Vagina (tissue), 2 donors: Measurements from ENCODE around the gene ACSS1. TPM values are rescaled to one million over a fixed set of nuclear protein-coding genes. Genes with fewer than 3 reads are reported as not detected.

Experiments
- DNase-seq, 2 donors: peaks; one replicate each; pipeline ENCODE4 v3.0.0-alpha.2; 2017; ENCODE audit errors: extremely low spot score in 2 of 2
- H3K27ac ChIP-seq: fragments of 200-600 bp; sonication (generic); one replicate; pipeline ENCODE4 v1.5.1; 2019
- H3K27me3 ChIP-seq: fragments of 200-600 bp; sonication (generic); one replicate; pipeline ENCODE4 v1.5.1; 2019
- H3K36me3 ChIP-seq, 2 donors: fragments of 200-600 bp; sonication (generic); one replicate each; pipeline ENCODE4 v1.5.1; 2017 to 2019
- H3K4me1 ChIP-seq: fragments of 200-600 bp; sonication (generic); one replicate; pipeline ENCODE4 v1.5.1; 2019
- H3K4me3 ChIP-seq, 2 donors: fragments of 200-600 bp; sonication (generic); 1 replicate in 1 of 2; 2 replicates in 1 of 2; pipeline ENCODE4 v1.5.1; 2016 to 2019
- H3K9me3 ChIP-seq: fragments of 200-600 bp; sonication (generic); one replicate; pipeline ENCODE4 v1.5.1; 2019
- POLR2A ChIP-seq, 2 donors: fragments of 450-650 bp; IDR thresholded peaks; one replicate each; pipeline ENCODE4 v1.6.1; 2017; ENCODE audit warnings: antibody characterized with exemption in 2 of 2, mild to moderate bottlenecking in 2 of 2, moderate library complexity in 2 of 2
- POLR2AphosphoS5 ChIP-seq, 2 donors: sonication (generic); formaldehyde crosslinking; IDR thresholded peaks; one replicate each; pipeline ENCODE4 v1.9.0; 2017; ENCODE audit warnings: antibody characterized with exemption in 2 of 2, mild to moderate bottlenecking in 2 of 2, low read depth in 1 of 2; ENCODE audit not compliant: insufficient read depth in 1 of 2
- intact Hi-C: fragments of 100-400 bp; cut with DNase I; formaldehyde crosslinking; loops from one replicate; pipeline ENCODE4 v1.15.1; 2023
- total RNA-seq: library from RNA; depleted of rRNA; stranded (reverse); fragments of >200 nt; gene quantifications from one replicate; pipeline ENCODE4 v1.2.3, GENCODE V29; 2016
- TF ChIP-seq, protein P1 (sequence below), 3 experiments: fragments of 450-650 bp in 2 of 3; fragments of 200-600 bp in 1 of 3; sonication (generic) in 1 of 3; IDR thresholded peaks; one replicate each; pipeline ENCODE4 v1.5.1; 2017 to 2019; ENCODE audit warnings: antibody characterized with exemption in 3 of 3, mild to moderate bottlenecking in 2 of 3, moderate library complexity in 2 of 3

The ACSS1 gene
- total RNA-seq, 1 donor from 2014 or later: 26.3 TPM

DNA sequence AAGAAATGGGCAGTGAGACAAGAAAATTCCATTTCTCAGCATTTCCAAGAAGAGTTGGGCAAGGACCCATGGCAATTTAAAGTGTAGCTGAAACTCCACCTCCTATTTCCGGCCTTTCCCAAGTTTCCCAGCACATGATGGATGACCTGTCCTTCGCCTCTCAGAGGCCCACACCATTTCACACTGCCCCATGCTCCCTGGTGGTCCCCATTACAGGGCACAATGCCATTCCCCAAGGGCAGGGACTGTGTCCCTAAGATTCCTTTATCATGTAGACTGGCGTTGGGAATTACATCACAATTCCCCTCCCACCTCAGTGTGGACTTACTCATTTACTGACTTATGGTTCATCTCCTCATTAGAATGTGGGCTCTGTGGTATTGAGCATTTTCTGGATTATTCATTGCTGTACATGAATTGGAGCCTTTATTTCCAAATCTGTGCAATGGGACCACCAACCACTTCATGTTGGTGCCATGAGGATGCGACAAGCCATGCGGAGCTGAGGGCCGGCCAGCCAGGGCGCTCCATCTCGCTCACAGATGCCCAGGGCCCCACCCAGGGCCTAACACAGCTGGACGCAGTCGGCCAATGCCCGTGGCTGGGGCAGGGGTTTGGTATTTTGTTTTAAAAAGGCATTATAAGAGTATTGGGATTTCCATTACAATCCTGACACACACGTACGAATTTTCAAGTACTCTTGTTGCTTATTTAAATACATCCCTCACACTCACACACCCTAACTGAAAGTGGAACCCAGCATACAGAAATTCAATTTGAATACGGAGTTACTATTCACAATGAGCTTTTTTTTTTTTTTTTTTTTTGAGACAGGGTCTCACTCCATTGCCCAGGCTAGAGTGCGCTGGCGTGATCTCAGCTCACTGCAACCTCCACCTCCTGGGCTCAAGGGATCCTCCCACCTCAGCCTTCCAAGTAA is 5.4 kb downstream of the ACSS1 start:
- H3K9me3 ChIP-seq: no peaks in the 10 kb centered on the region
- intact Hi-C loops: no loop called here
- H3K36me3 ChIP-seq: peaks cover 0 to under 1% of the 10 kb centered on the region in 2 donors
- peak overlapping the region in 1 of 2 donors; percentile 17 for H3K4me3 ChIP-seq
- H3K27me3 ChIP-seq: no peaks in the 10 kb centered on the region
- TF ChIP-seq POLR2A (IDR thresholded peaks at IDR 0.05) (no peak), POLR2AphosphoS5 (IDR thresholded peaks at IDR 0.05; ENCODE audit: insufficient read depth in 1 of 2, low read depth in 1 of 2) (peak in 1 of 2 donors; percentile 28)
- TF ChIP-seq, protein P1, sequence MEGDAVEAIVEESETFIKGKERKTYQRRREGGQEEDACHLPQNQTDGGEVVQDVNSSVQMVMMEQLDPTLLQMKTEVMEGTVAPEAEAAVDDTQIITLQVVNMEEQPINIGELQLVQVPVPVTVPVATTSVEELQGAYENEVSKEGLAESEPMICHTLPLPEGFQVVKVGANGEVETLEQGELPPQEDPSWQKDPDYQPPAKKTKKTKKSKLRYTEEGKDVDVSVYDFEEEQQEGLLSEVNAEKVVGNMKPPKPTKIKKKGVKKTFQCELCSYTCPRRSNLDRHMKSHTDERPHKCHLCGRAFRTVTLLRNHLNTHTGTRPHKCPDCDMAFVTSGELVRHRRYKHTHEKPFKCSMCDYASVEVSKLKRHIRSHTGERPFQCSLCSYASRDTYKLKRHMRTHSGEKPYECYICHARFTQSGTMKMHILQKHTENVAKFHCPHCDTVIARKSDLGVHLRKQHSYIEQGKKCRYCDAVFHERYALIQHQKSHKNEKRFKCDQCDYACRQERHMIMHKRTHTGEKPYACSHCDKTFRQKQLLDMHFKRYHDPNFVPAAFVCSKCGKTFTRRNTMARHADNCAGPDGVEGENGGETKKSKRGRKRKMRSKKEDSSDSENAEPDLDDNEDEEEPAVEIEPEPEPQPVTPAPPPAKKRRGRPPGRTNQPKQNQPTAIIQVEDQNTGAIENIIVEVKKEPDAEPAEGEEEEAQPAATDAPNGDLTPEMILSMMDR (IDR thresholded peaks at IDR 0.05): no peak
- peaks cover 97% of the 10 kb centered on the region for H3K4me1 ChIP-seq
- peak overlapping the region; percentile 93 for H3K27ac ChIP-seq
- DNase-seq: no peak

DNA sequence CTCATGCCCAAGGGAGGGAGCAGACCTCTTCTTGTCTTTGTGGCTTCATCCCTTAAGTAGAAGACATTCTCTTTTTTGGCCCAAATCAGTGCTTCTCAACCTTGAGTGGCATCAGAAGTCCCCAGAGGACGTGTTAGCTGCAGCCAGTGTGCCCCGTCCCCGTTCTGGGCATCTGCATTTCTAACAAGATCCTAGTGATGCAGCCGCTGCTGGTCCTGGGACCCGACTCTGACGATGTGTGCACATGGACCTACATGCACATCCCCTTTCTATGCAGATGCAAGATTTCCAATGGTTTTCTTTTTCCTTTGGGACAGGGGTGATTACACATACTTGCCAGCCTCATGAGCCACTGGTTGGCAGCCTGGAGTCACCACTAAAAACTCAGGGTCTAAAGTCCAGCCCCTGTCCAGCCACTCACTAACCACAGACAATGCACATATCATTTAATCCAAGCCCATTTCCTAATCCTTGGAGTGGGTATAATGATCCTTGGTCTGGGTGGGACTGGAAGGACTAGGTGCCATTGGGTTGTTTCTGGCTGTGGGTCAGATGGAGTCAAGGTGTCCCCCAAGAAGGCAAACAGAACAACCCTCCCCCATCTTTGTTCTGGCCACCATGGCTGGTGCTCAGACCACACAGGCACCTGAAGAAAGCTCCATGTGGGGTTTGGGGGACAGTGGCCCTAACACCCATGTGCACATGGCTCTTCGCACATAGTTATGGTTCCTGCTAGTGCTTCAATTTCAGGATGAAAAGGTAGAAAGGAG is 6.4 kb downstream of the ACSS1 start:
- peak in 1 of 2 donors; percentile 40 for DNase-seq
- H3K4me3 ChIP-seq: no peak overlapping the region
- TF ChIP-seq POLR2A (IDR thresholded peaks at IDR 0.05) (no peak), POLR2AphosphoS5 (IDR thresholded peaks at IDR 0.05; ENCODE audit: insufficient read depth in 1 of 2, low read depth in 1 of 2) (no peak)
- TF ChIP-seq, protein P1 (IDR thresholded peaks at IDR 0.05): no peak
- H3K27ac ChIP-seq: peak overlapping the region; percentile 93
- no peaks in the 10 kb centered on the region for H3K27me3 ChIP-seq
- H3K9me3 ChIP-seq: no peaks in the 10 kb centered on the region
- H3K36me3 ChIP-seq: peaks cover 0 to 10% of the 10 kb centered on the region in 2 donors
- intact Hi-C loops: no loop called here
- peaks cover 100% of the 10 kb centered on the region for H3K4me1 ChIP-seq

DNA sequence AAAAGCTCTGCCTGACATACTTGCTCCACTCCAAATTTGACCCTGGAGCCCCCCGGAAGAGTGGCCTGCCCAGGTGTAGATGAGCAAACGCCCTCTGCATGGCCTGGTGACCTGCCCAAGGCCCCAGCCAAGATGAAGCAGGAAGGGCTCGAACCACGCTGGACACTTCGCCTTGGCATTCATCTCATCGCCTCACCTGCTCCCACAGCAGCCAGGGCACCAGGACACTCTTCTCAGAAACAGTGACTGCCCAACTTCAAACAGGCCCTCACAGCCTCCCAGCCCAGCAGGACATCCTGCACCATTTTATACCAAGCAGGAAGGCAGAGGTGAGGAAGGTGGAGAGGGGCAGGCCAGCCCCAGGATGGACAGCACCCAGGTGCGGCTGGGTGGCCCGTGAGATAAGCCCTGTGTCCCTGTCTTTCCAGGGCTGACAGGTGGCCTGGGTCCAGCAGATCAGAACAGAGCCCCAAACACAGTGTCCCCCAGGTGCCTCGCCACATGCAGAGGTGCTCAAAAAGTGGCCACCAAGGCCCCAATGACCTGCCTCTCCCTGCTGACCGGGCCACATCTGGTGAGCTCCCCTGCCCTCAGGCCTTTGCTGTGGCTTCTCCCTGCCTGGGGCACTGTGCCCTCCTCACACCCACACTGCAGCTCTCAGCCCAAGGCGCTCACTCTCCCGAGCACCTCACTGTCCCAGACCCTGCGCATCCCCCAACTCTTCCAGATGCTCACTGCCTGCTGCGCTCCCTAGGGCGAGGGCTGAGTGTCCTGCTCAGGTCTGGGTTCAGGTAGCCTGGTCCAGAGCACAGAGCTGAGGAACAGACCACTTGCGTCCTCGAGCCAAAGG is 7.2 kb downstream of the ACSS1 start:
- Histone ChIP-seq H3K9me3 (no peaks in the 10 kb centered on the region), H3K36me3 (peaks cover 0 to 18% of the 10 kb centered on the region in 2 donors), H3K4me3 (no peak overlapping the region), H3K27ac (no peak overlapping the region), H3K27me3 (no peaks in the 10 kb centered on the region), H3K4me1 (peaks cover 94% of the 10 kb centered on the region)
- DNase-seq: no peak
- intact Hi-C loops: no loop called here
- TF ChIP-seq POLR2A (IDR thresholded peaks at IDR 0.05) (no peak), POLR2AphosphoS5 (IDR thresholded peaks at IDR 0.05; ENCODE audit: insufficient read depth in 1 of 2, low read depth in 1 of 2) (no peak)
- TF ChIP-seq, protein P1 (IDR thresholded peaks at IDR 0.05): no peak

DNA sequence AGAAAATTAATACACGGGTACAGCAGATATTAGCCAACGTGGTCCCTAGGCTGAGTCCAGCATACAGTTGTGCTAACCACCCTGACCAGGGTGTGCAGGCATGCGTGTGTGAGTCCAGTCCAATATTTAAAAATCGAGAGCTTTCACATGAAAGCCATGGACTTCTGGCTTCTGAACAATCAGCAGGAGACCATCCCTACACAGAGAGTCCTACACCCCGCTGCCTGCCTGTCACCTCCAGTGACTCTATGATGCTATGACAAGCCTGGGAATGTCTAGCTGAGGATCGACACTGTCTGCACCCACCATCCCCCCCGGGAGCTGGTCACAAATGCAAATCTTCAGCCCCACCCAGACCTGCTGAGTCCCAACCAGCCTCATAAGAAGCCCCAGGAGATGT is 7.9 kb downstream of the ACSS1 start:
- TF ChIP-seq, protein P1 (IDR thresholded peaks at IDR 0.05): no peak
- no peak for TF ChIP-seq POLR2A (IDR thresholded peaks at IDR 0.05)
- no peak for TF ChIP-seq POLR2AphosphoS5 (IDR thresholded peaks at IDR 0.05; ENCODE audit: insufficient read depth in 1 of 2, low read depth in 1 of 2)
- DNase-seq: no peak
- intact Hi-C loops: no loop called here
- Histone ChIP-seq H3K36me3 (peaks cover 0 to 25% of the 10 kb centered on the region in 2 donors), H3K27me3 (no peaks in the 10 kb centered on the region), H3K27ac (no peak overlapping the region), H3K9me3 (no peaks in the 10 kb centered on the region), H3K4me1 (peaks cover 91% of the 10 kb centered on the region), H3K4me3 (no peak overlapping the region)
